HUDEP-2 (cell line): ENCODE data around the gene AGBL5.

Experiments used
- DNase-seq, 76 experiments: peaks; one replicate each; lab custom pipeline; 2025; ENCODE audit not compliant: unreplicated experiment in 76 of 76; lab: John Stamatoyannopoulos, UW

AGBL5 gene

DNA sequence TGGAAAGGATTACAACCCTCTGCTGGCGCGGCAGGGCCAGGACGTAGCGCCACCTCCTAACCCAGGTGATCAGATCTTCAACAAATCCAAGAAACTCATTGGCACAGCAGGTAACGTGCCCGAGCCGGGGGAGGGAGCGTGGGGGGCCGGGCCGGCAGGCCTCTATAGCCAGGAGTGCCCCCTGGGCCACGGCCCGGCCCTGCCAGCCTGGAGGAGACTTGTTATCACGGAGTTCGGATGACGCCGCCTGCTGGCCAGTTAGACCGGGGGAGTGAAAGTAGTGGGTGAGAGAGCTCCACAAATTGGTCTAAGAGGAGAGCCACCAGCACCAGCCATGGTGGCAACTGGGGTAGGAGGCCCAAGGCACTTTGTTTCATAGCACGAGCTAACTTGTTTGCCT is 27.3 kb upstream of the AGBL5 start:
- DNase-seq, result peak in 43 of 76 experiments; percentile 10 to 70 (median 27)

DNA sequence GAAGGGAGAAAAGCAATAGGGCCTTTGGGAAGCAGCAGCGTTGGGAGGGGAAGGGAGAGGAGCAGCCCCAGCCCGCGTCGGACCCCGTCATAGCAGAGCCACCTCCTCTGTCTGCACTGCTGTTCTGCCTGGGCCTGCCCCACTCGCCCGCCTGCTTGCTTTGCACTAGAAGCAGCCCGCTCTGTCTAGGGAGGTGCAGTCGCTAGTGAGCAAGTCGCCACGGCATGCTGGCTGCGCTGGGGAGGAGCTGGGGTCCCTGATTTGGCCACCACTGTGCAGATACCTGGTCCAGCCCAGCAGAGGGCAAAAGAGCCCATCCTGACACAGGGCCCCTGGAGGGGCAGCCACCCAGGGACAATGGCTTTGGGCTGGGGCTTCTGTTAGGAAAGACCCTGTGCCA is 26.7 kb upstream of the AGBL5 start:
- DNase-seq, result no peak

DNA sequence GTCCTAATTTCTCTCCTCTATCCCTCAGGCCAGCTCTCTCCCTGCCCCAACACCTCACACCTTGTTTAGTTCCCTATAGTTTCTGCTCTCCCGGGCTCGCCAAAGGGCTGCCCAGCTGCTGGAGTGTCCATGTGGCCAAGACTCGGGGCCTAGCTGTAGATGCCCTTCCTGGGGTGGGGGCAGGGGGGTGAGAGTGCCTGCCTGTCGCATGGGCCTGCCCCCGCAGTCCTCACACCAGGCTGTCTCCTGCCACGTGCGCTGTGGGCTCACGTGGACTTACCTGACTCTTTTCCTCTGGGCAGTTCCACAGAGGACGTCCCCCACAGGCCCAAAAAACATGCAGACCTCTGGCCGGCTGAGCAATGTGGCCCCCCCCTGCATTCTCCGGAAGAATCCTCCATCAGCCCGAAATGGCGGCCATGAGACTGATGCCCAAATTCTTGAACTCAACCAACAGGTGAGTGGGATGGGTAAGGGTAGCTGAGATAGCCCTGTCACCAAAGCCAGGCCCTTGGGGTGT is 26.1 kb upstream of the AGBL5 start:
- no peak for DNase-seq

DNA sequence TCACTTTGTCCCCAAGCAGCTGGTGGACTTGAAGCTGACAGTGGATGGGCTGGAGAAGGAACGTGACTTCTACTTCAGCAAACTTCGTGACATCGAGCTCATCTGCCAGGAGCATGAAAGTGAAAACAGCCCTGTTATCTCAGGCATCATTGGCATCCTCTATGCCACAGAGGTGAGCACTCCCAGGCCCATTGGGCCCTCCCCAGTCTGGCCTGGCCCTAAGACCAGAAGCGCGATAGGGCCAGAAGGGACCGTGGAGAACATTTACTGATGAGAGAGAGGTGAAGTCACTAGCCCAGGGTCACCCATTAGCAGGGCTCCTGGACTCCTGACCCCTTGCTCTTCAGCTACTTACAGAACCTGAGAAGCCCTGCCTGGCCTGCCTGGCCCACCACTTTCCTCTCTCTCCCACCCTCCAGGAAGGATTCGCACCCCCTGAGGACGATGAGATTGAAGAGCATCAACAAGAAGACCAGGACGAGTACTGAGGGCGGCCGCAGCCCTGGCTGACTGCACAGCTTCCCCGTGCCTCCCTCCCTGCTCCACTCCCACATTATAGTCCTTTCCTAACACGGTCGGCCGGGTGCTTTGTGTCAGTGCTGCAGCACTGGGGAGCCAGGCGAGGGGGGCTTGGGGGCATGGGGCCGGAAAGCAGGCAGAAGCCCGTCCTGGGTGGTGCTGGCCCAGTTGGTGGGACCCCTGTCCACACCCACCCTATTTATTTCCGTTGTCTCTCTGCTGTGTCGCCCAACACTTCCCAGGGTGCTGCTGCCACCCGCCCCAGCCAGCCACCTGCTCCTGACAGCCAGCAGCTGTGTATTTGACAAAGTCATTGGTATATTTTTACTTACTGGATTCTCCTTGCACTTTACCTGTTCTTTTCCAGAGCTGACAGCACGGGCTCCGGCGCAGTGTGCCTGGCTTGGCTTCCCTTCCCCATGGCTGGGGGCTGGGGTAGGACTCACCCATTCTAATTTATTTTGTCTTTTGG is 25.3 kb upstream of the AGBL5 start:
- DNase-seq, result no peak

DNA sequence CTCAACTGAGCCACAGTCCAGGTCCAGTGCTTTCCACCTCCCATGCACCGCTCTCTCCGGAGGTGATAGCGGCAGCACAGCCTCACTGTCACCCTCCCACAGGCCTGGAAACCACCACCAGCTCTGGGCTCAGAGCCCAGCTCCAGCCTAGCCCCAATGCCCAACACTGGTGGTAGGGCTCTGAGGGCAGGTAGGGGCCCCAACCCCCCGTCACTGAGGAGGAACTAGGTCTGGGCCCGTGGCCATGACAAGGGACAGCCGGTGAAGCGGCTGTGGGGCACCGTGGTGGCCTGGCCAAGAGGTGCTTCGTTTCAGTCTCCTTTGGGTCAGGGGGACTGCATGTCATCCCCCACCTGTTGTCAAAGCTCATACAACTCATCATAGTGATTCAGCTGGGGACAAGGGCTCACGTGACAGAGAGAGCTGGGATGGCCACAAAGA is 24.2 kb upstream of the AGBL5 start:
- DNase-seq, result peak in 30 of 76 experiments; percentile 12 to 69 (median 30)

DNA sequence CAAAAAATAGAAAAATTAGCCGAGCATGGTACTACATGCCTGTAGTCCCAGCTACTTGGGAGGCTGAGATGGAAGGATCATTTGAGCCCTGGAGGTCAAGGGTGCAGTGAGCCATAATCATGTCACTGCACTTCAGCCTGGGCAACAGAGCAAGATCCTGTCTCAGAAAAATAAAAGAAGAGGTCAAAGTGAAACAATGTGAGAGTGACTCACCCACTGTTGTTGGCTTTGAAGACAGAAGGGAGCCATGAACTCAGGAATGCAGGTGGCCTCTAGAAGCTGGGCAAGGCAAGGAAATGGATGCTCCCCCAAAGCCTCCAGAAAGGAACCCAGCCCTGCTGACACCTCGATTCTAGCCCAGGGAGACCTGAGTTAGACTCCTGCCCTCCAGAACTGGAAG is 22.4 kb upstream of the AGBL5 start:
- no peak for DNase-seq

DNA sequence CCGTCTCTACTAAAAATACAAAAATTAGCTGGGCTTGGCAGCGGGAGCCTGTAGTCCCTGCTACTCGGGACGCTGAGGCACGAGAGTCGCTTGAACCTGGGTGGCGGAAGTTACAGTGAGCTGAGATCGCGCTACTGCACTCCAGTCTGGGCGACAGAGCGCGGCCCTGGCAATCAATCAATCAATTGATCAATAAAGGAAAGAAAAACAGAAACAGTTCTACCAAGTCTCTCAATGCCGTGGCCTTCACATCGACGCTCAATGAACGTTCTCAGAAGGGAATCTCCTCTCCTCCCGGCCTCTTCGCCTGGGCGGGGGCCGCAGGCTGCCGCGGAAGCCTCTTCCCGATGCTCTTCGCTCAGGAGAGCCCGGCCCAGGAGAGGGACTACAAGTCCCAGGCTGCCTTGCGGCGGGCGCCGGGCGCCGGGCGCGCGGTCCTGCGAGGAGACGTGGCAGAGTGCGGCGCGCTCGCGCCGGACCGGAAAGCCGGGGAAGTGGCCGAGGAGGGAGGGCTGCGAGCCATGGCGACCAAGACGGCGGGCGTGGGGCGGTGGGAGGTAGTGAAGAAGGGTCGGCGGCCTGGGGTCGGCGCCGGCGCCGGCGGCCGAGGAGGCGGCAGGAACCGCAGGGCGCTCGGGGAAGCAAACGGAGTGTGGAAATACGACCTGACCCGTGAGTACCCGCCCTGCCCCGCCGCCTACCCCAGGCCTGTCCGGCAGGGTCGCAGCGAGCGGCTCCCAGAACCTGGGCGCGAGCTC is 18.8 kb upstream of the AGBL5 start, which contains the start of gene TMEM214:
TMEM214 (plus strand) TSS at position 471 of the 758 bp plus-strand sequence; CDS start at position 522, 51 bp downstream.
- peak in 73 of 76 experiments; percentile 36 to 86 (median 72) for DNase-seq

DNA sequence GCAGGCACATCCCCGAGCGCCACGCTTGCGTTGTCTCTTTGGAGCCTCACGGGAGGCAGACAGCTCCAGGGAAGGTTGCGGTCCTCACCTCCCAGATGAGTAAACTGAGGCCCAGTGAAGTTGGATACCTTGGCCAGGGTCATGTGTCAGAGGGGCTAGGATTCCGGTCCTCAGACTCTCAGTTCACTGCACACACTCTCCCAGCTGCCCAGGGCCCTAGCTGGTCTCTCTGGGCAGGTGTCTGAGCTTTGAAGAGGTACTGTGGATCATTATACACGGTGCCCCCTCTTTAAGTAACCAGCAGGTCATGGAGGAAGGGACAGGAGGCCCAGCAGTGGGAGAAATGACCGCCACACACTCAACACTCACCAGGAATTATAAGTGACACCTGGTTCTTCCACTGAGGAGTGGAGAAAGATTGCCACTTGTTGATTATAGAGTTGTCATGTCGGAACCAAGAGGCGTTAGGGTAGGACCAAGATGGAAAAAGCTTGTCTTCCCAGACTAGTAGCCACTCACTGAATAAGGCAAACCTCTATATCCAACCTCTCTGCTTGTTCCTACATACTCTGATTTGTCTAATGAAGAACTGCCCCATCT is 18.1 kb upstream of the AGBL5 start:
- DNase-seq, result no peak

DNA sequence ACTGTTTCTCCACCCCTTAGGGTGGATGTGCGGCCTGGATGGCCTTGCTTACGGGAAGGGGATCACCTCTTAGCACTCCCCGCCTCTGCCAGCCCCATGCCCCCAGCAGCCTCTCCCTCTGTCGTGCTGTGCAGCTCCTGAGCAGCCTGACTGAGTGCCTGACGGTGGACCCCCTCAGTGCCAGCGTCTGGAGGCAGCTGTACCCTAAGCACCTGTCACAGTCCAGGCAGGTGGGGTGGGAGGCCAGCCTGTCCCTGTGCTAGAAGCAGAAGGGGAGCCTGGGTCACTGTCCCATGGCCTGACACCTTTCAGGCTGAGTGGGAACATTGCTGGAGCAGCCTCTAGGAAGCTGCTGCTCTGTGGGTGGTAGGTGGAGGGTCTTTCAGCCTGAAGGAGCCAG is 13.5 kb upstream of the AGBL5 start:
- no peak for DNase-seq

DNA sequence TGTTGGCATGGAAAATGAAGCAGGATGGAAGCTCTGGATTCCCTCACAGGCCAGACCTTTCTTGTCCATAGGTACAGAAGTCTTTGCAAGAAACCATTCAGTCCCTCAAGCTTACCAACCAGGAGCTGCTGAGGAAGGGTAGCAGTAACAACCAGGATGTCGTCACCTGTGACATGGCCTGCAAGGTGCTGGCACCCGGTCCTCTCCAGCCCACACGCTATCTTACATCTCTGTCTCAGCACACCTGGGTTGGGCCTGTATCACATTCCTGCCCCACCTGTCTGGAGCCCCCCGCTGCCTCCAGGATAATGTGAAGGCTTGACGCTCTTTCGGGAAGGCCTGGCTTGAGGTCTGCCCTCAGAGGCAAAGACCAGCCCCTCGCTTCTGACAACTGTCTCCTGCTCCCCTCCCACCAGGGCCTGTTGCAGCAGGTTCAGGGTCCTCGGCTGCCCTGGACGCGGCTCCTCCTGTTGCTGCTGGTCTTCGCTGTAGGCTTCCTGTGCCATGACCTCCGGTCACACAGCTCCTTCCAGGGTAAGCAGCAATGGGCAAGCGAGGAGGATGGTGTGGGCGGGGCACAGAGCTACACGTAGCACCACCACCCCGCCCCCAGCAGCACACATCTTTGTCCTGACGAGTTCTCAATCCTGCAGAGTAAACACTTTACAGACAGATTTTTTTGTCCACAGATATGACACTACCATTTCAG is 12.7 kb upstream of the AGBL5 start:
- DNase-seq, result no peak

DNA sequence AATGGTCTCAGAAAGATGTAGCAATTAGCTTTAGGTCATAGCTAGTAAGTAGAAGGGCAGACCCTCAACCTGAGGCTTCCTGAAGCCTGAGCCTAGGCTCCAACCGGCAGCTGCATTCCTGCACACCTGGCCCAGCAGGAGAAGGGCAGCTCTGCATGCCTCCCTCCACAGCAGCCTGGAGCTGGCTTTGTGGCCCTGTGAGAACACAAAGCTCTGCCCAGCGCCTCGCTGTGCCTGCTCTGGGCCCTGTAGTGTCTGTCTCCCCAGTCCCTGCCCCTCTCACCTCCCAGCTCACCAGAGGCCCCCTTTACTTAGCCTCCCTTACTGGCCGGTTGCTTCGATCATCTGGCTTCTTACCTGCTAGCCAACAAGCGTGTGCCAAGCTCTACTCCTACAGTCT is 12.0 kb upstream of the AGBL5 start:
- DNase-seq, result no peak

DNA sequence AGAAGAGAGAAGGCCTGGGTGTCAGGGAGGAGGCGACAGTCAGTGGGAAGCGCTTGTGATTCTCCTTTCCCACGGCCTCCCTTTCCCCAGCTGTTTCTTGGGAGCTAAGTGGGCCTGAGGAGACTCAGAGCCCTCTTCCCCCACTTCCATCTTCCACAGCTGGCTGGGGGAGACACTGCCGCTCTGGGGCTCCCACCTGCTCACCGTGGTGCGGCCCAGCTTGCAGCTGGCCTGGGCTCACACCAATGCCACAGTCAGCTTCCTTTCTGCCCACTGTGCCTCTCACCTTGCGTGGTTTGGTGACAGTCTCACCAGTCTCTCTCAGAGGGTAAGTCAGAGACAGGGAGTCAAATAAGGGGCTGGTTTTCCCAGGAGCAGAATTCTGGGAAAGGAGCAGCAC is 11.6 kb upstream of the AGBL5 start:
- DNase-seq, result no peak

DNA sequence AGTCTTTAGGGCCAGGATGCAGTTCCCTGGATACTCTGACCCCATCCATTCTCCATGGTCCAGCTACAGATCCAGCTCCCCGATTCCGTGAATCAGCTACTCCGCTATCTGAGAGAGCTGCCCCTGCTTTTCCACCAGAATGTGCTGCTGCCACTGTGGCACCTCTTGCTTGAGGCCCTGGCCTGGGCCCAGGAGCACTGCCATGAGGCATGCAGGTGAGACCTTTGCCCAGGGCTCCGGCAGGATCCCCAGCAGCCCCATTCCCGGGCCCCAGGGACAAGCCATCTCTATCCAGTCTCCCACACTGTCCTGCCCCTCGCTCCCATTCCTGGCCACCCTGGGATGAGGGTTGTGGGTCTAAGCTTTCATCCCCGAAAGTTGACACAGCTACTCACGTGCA is 11.2 kb upstream of the AGBL5 start:
- DNase-seq, result no peak

DNA sequence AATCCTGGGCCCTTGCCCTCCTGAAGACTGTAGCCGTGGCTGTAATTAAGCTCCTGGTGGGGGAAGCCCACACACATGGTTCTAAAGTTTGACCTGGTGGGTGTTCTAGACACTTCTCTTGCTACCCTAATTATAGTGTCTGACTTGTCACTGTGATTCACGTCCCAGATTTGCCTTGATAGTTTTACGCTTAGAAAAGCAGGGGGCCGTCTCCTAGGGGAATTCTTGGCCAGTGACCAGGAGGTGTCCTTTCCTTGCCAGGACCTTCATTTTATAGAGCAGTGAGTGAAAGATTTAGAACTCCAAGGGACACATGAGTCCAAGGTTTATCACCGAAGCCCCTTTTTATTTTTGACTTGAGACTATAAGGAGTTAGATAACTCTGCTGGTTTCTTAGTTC is 9.7 kb upstream of the AGBL5 start:
- DNase-seq, result no peak

DNA sequence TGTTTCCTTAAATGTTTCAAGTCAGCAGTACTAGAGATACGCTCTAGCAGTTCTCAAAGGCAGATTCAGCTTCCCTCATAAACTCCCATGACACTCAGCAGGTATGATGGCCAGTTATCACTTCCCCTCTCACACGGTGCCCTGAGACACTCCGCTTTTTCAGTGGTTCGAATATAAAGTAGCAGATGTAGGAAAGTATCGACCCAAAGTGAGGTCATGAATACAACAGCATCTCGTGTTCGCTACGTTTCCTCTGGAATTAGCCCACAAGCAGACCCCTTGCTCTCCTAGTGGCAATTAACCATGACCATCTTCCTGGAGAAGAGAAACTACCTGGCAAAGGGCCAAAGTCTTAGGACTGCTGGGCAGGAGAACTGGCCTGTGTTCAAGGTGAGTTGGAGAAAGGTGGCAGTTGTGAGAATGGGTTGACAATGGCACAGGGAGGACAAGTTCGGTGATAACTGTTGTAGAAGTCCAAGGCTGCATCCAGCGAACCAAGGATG is 9.3 kb upstream of the AGBL5 start:
- DNase-seq, result no peak

DNA sequence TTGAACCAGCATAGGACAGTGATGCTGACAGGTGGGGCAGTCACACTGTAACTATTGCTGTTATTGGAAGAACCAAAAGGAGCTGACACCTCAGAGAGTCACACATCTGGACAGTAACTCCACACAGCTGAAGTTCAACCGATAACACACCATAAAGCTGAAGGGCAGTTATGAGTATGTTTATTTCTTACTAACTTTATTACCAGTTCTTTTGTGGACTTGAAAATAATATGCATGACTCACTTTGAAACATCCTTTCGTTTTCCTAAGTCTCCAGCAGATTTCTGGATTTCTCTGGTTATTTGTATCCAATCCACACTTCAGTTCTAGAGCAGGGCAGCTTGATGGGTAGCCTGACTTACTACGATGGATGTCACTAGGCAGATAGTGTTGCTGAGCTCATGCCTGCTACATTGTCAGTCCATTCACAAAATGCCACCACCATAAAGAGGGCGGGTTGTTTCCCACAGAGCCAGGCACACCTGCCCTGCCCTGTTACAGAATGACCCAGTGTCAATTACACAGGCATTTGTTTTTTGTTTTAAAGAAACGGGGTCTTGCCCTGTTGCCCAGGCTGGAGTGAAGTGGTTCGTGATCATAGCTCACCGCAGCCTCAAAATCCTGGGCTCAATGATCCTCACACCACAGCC is 8.4 kb upstream of the AGBL5 start:
- DNase-seq, result no peak

DNA sequence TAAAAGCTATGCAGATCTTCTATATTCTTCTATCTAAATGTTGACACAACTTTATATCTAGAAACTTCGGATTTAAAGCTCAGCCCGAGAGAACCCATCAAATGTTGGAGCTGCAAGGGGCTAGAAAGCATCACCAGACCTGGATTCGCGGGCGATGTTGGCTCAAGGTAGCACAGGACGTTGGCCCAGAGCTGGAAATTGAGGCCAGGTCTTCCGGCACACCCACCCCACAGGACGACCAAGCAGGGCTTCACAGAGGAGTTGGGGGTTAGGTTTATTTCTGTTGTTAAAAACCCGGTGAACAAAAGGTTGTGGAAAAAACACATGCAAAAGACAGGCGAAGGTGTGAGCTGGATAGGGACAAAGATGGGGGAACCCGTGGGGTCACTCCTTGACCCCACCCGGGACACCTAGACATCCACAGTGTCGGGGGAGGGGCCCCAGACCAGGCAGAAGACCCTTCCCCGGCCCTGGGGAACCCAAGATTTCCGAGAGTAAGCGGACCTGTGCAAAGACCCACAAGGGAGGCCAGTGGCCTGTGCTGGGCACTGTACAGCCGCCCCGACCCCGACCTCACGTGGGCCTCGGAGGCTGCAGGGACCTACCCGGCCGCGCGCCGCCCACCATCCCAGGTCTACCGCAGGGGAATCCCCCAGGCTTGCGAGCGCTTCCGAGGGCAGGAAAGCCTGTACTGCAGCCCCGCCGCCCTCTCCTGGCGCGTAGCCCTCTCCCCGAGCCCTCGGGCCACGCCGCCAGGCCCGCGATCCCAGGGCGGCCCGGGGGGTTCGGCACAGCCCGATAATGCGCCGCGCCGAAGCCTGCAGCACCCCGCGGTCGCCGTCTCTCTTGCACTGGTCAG is 1.8 kb upstream of the AGBL5 start:
- DNase-seq, result peak in 13 of 76 experiments; percentile 31 to 77 (median 55)

DNA sequence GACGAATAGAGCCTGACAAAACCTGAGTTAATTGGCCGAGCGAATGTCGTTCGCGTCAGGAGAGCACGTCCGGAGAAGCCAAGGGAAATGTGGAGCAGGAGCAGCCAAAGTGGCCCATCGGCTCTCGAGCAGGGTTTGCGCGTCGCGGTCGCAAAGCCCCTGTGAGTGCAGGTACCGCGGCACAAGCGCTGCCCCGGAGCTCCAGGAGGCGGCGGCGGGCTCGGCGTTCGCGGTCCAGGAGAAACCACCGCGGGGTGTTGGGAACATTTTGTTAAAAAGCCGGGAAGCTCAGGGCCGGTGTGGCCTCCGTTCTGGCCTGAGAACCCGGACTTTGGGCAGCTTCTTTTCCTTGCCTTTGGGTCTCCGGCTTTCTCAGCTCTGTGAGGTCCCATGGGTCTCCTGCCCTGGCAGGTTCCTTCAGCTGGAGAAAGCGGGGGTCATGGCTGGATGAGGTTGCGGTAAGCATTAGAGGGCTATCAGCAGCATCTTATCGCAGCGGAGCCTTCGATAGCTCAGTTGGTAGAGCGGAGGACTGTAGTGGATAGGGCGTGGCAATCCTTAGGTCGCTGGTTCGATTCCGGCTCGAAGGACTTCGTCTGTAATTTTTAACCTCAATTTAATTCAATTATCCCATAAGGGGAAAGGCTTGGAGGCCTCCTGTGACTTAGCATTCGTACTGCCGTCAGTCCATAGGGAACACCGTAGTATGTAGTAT is 1.0 kb upstream of the AGBL5 start:
- peak; percentile 31 to 98 (median 86) for DNase-seq
